AG04449 (cell line): ENCODE measurements around the gene CUTA.

ENCODE experiments used
- CTCF ChIA-PET: fragments of 350-600 bp; formaldehyde crosslinking; extraction: SDS; loops from one replicate; lab custom pipeline; 2021; ENCODE audit warnings: antibody characterized with exemption; lab: Yijun Ruan, JAX
- POLR2A ChIA-PET: fragments of 400-600, 350-600 bp; formaldehyde crosslinking; extraction: SDS; loops from one replicate; lab custom pipeline; 2020; ENCODE audit warnings: antibody characterized with exemption, inconsistent platforms; lab: Yijun Ruan, JAX
- DNase-seq: peaks from one replicate; pipeline ENCODE4 v3.0.0-alpha.2; 2010; ENCODE audit warnings: low read depth, low spot score
- H3K4me3 ChIP-seq: 2 replicates; pipeline ENCODE4 v1.5.1; 2011; ENCODE audit warnings: low read depth, mild to moderate bottlenecking, control low read depth, low read length
- CTCF ChIP-seq: IDR thresholded peaks from one replicate; pipeline ENCODE4 v1.5.1; 2011; ENCODE audit warnings: mild to moderate bottlenecking, moderate library complexity, low read length, control low read depth, inconsistent platforms; ENCODE audit not compliant: insufficient read depth; ENCODE audit errors: missing control alignments

The CUTA gene

GRCh38 chr6:33456156-33456555, 38.2 kb upstream of the CUTA start:
- POLR2A ChIA-PET: no interaction called here
- CTCF ChIA-PET: interaction anchor here (0.7 kb wide), 1 partner anchor 65 kb away, joined by 3 read pairs; no protein-coding TSS in a partner anchor
- TF ChIP-seq CTCF: no peak
- H3K4me3 ChIP-seq: no peak overlapping the region
- DNase-seq: no peak

DNA sequence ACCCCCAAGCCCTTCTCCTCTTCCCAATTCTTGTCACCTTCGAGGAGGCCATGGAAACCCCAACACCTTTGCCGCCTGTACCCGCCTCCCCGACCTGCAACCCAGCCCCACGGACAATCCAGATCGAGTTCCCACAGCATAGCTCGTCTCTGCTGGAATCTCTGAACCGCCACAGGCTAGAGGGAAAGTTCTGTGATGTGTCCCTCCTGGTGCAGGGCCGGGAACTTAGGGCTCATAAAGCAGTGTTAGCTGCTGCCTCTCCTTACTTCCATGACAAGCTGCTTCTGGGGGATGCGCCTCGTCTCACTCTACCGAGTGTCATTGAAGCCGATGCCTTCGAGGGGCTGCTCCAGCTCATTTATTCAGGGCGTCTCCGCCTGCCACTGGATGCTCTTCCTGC, 37.1 kb upstream of the CUTA start:
- no peak for DNase-seq
- H3K4me3 ChIP-seq: peak overlapping the region; percentile 89
- TF ChIP-seq CTCF: no peak
- CTCF ChIA-PET: interaction anchor here (1.7 kb wide), 1 partner anchor 64 kb away, joined by 3 read pairs; no protein-coding TSS in a partner anchor
- POLR2A ChIA-PET: interaction anchor here (0.7 to 1.1 kb wide), 3 partner anchors 15 to 1260 kb away, joined by 3 to 4 read pairs (median 3); no protein-coding TSS in a partner anchor

GRCh38 chr6:33454009-33454946, 36.4 kb upstream of the CUTA start, which contains the start of gene ZBTB9:
Gene ZBTB9 (plus strand): TSS chr6:33454576. CDS start chr6:33455101, 525 bp downstream.
- ChIA-PET CTCF (interaction anchor here (0.9 to 1.7 kb wide), 4 partner anchors 7 to 63 kb away, joined by 3 to 5 read pairs (median 3); no protein-coding TSS in a partner anchor), POLR2A (interaction anchor here (0.7 to 1.4 kb wide), 6 partner anchors 14 to 1259 kb away, joined by 3 to 5 read pairs (median 3); partner anchors contain the start of gene BAK1)
- TF ChIP-seq CTCF: no peak
- peak; percentile 69 for DNase-seq
- peak within 1 kb of the TSS; percentile 89 for H3K4me3 ChIP-seq

- no peak for TF ChIP-seq CTCF
- CTCF ChIA-PET: interaction anchor here (0.9 to 1.7 kb wide), 4 partner anchors 8 to 63 kb away, joined by 3 to 5 read pairs (median 3); no protein-coding TSS in a partner anchor
- POLR2A ChIA-PET: interaction anchor here (1.0 to 1.4 kb wide), 3 partner anchors 16 to 126 kb away, joined by 3 to 5 read pairs (median 3); partner anchors contain the start of gene BAK1
- H3K4me3 ChIP-seq: peak overlapping the region; percentile 89
- DNase-seq: no peak
These were observed 35.6 kb upstream of the CUTA start for GRCh38 chr6:33453393-33454008.

- DNase-seq: no peak
- H3K4me3 ChIP-seq: no peak overlapping the region
- TF ChIP-seq CTCF: no peak
- ChIA-PET POLR2A (no interaction called here), CTCF (no interaction called here)
These were observed 34.6 kb upstream of the CUTA start for GRCh38 chr6:33452496-33452895.
